GM12865 (cell line): Measurements from ENCODE around the gene SMARCD1.

Experiments used
- DNase-seq: peaks from one replicate; pipeline ENCODE4 v3.0.0; 2010; ENCODE audit warnings: low read depth
- H3K4me3 ChIP-seq: 2 replicates; pipeline ENCODE4 v1.5.1; 2011; ENCODE audit warnings: mild to moderate bottlenecking, low read depth, low read length, control low read depth
- TF ChIP-seq, protein P1 (sequence below): IDR thresholded peaks from 2 replicates; pipeline ENCODE4 v1.5.1; 2011; ENCODE audit warnings: low read length, control low read depth, low read depth, inconsistent platforms; ENCODE audit not compliant: insufficient read depth; ENCODE audit errors: missing control alignments

SMARCD1 gene

GRCh38 chr12:50097952-50098351 is 12.8 kb downstream of the SMARCD1 start:
- DNase-seq: no peak
- H3K4me3 ChIP-seq: no peak overlapping the region
- TF ChIP-seq, protein P1, sequence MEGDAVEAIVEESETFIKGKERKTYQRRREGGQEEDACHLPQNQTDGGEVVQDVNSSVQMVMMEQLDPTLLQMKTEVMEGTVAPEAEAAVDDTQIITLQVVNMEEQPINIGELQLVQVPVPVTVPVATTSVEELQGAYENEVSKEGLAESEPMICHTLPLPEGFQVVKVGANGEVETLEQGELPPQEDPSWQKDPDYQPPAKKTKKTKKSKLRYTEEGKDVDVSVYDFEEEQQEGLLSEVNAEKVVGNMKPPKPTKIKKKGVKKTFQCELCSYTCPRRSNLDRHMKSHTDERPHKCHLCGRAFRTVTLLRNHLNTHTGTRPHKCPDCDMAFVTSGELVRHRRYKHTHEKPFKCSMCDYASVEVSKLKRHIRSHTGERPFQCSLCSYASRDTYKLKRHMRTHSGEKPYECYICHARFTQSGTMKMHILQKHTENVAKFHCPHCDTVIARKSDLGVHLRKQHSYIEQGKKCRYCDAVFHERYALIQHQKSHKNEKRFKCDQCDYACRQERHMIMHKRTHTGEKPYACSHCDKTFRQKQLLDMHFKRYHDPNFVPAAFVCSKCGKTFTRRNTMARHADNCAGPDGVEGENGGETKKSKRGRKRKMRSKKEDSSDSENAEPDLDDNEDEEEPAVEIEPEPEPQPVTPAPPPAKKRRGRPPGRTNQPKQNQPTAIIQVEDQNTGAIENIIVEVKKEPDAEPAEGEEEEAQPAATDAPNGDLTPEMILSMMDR: no peak

- no peak for DNase-seq
- TF ChIP-seq, protein P1: no peak
Measured at GRCh38 chr12:50099302-50100008, 14.3 kb downstream of the SMARCD1 start.

DNA sequence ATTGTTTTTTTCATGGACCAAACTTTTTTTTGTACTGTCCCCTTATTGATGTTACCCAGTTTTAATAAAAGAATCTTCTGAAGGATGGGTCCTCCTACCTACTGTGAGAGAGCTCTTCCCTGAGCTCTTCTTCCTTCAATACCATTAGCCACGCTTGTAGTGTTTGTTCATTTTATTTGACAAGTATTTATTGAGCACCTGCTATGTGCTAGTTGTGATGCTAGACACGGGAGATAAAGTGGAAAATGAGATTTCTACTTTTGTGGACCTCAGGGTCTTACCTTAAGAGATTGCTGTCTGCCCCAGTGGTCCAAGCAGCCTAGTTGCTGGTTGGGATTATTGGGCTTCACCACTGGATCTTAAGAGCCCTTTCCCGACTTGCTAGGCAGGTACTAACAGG is 15.4 kb downstream of the SMARCD1 start:
- no peak overlapping the region for H3K4me3 ChIP-seq
- TF ChIP-seq, protein P1: no peak
- no peak for DNase-seq

More at GRCh38 chr12:50099302-50100008, 14.3 kb downstream of the SMARCD1 start:
- no peak overlapping the region for H3K4me3 ChIP-seq

DNA sequence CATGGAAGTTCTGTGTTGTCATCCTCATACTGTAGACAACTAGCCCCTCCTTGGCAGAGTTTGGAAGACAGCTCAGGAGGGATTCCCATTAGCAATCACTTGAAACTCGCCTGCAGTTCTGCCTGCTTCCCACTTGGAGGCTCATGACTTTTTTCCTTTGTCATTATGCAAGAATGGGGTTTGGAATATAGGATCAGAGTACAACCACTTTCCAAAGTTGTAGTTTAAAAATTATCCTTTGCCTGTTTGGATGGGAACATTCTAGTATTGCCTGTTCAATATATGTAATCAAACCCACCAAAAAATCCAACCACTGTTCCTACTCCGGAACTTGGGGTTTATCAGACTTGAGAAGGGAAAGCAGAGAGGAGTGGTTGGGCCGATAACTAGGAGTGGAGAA is 16.5 kb downstream of the SMARCD1 start:
- DNase-seq: no peak
- no peak overlapping the region for H3K4me3 ChIP-seq
- TF ChIP-seq, protein P1: no peak

DNA sequence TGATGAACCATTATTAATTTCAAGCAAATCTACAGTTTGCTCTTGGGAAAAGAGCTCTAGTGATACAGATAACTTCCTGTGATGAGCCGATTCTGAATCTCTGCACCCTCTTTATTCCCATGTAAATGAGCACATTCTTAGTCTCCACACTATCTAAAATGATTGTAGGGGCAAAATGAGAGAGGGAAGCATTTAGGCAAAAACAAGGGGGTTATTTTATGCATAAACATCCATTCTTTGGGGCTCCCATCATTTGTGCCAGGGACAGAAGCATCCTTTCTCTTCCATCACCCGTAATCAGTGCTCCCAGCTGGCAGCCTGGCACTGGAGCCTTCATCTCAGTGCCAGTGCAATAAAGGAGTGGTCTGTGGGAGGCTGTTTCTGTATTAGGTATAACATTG is 17.0 kb downstream of the SMARCD1 start:
- TF ChIP-seq, protein P1: no peak
- no peak for DNase-seq
- H3K4me3 ChIP-seq: no peak overlapping the region

DNA sequence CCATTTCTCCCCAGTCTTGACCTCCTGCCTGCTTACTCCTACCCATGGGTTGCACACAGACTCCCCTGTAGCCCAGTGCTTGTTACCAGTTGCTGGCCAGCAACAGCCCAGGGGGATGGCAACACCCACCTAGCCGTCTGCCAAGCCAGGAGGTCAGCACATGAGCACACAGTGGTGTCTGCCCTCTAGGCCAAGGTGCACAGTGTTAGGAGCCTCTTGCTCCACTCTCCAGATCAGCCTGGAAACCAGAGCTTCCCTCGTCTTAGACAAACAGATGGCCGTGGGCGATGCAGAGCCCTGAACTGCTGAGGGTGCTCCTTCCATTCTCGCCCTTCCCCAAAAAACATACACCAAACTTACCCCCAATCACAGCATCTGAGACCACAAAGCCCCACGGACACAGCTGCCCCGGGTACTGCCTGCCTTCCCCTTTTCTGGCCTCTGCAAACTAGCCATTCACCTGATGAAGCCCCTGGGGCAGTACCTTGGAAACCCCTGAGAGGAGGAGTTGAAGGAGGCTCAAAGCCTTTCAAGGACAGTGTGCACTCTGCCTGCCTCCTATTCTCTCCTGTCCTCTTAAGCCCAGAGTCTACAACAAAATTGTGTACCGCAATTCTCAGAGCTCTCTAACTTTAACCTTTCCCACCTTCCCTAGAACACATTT is 17.6 kb downstream of the SMARCD1 start:
- no peak overlapping the region for H3K4me3 ChIP-seq
- peak; percentile 36 for DNase-seq
- TF ChIP-seq, protein P1: no peak
